ENCODE measurements around the gene TANGO6. TPM values are rescaled to one million over a fixed set of nuclear protein-coding genes. Genes with fewer than 3 reads are reported as not detected.

TANGO6 gene
- polyA plus RNA-seq, 1 donor (not counting 4 experiments of a cell fraction or from before 2014, with no cell fraction given) = 13.1 TPM

DNA sequence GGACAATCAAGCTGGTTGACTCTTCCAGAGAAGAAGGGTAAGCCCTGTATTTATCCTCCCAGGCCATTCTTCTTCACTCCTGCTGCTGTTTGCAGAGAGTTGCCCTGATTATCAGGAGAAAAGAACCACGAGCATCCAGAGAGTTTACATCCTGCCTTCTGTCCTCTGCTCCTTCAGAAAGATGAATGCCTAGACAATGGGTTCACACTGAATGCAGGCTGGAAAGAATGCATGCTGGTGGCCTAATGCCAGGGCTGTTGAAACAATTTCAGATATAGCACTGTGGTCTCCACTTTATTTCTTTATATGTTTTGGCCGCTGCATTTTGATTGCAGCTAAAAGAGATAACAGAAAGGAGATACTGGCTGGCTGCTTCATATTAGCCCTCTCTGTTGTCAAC lies 241.0 kb downstream of the TANGO6 start:
- dilution Hi-C loops (cut with MboI; ENCODE audit: extremely low pct_ligation_motif_present, low sequenced_read_pairs) = no loop called here
- Histone ChIP-seq H3K4me1 (ENCODE audit: control insufficient read depth, extremely low read depth, insufficient read depth, low read length) (peaks cover 9% of the 10 kb centered on the region), H3K36me3 (ENCODE audit: control insufficient read depth in 2 of 2, extremely low read depth in 1 of 2, insufficient read depth in 2 of 2, low read length in 2 of 2) (no peaks in the 10 kb centered on the region), H3K79me2 (ENCODE audit: control insufficient read depth, insufficient read depth, low read length) (no peaks in the 10 kb centered on the region), H3K9me3 (ENCODE audit: control insufficient read depth, low read depth, low read length) (no peaks in the 10 kb centered on the region), H3K27me3 (ENCODE audit: control insufficient read depth, extremely low read depth, insufficient read depth, low read length) (no peaks in the 10 kb centered on the region), H3K9ac (ENCODE audit: control insufficient read depth, extremely low read depth, insufficient read depth, low read length) (no peak overlapping the region), H3K27ac (ENCODE audit: control insufficient read depth, insufficient read depth, low read length) (no peak overlapping the region), H4K20me1 (ENCODE audit: control insufficient read depth, extremely low read depth, insufficient read depth, low read length) (no peaks in the 10 kb centered on the region), H3K4me3 (ENCODE audit: control insufficient read depth in 2 of 3, extremely low read depth in 1 of 3, insufficient read depth in 2 of 3, low read depth in 1 of 3, low read length in 3 of 3) (no peak overlapping the region), H3K4me2 (ENCODE audit: control insufficient read depth, extremely low read depth, insufficient read depth, low read depth, low read length) (no peak overlapping the region), H3K9me1 (ENCODE audit: control insufficient read depth, extremely low read depth, insufficient read depth, low read length) (no peaks in the 10 kb centered on the region), H2AFZ (ENCODE audit: control insufficient read depth, low read length) (no peak overlapping the region)
- no peak for FAIRE-seq
- TF ChIP-seq, protein P1, sequence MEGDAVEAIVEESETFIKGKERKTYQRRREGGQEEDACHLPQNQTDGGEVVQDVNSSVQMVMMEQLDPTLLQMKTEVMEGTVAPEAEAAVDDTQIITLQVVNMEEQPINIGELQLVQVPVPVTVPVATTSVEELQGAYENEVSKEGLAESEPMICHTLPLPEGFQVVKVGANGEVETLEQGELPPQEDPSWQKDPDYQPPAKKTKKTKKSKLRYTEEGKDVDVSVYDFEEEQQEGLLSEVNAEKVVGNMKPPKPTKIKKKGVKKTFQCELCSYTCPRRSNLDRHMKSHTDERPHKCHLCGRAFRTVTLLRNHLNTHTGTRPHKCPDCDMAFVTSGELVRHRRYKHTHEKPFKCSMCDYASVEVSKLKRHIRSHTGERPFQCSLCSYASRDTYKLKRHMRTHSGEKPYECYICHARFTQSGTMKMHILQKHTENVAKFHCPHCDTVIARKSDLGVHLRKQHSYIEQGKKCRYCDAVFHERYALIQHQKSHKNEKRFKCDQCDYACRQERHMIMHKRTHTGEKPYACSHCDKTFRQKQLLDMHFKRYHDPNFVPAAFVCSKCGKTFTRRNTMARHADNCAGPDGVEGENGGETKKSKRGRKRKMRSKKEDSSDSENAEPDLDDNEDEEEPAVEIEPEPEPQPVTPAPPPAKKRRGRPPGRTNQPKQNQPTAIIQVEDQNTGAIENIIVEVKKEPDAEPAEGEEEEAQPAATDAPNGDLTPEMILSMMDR (optimal IDR thresholded peaks at IDR 0.05 in 1 of 3, IDR thresholded peaks at IDR 0.05 in 1 of 3, conservative IDR thresholded peaks at IDR 0.05 in 1 of 3; ENCODE audit: extremely low read depth in 1 of 3, insufficient read depth in 2 of 3, low read length in 3 of 3) = no peak
- TF ChIP-seq EZH2 (IDR thresholded peaks at IDR 0.05; ENCODE audit: low read length) = no peak
- DNase-seq (ENCODE audit: low read depth, low spot score) = no peak

DNA sequence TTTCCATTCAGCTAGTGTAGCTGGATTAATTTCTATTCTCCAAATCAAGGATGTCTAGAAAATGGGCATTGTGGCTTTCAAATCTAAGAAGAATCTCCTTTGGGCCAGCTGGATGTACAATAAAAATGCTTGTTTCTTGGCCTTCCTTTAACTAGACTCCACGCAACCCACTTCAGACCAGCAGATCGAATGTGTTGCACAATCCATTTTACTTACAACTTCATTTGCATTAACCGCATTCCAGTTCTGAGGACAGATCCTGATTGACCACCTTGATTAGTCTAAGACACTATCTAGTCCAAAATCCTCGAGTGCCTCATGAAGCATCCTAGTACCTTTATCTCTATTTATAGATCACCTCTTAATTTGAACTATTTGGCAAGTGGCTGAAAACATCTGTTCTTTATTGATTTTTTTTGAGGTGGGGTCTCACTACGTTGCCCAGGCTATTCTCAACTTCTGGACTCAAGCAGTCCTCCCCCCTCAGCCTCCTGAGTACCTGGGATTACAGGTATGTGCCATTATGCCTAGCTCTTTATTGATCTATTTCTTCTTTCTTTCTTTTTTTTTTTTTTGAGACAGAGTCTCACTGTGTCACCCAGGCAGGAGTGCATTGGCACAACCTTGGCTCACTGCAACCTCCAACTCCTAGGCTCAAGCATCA lies 241.8 kb downstream of the TANGO6 start:
- no peak overlapping the region for H2AFZ ChIP-seq (ENCODE audit: control insufficient read depth, low read length)
- TF ChIP-seq, protein P1 (optimal IDR thresholded peaks at IDR 0.05 in 1 of 3, IDR thresholded peaks at IDR 0.05 in 1 of 3, conservative IDR thresholded peaks at IDR 0.05 in 1 of 3; ENCODE audit: extremely low read depth in 1 of 3, insufficient read depth in 2 of 3, low read length in 3 of 3) = no peak
- no peak for TF ChIP-seq EZH2 (IDR thresholded peaks at IDR 0.05; ENCODE audit: low read length)
- H3K36me3 ChIP-seq (ENCODE audit: control insufficient read depth in 2 of 2, extremely low read depth in 1 of 2, insufficient read depth in 2 of 2, low read length in 2 of 2) = no peaks in the 10 kb centered on the region
- no peaks in the 10 kb centered on the region for H3K79me2 ChIP-seq (ENCODE audit: control insufficient read depth, insufficient read depth, low read length)
- no peaks in the 10 kb centered on the region for H3K9me1 ChIP-seq (ENCODE audit: control insufficient read depth, extremely low read depth, insufficient read depth, low read length)
- H3K4me2 ChIP-seq (ENCODE audit: control insufficient read depth, extremely low read depth, insufficient read depth, low read depth, low read length) = no peak overlapping the region
- dilution Hi-C loops (cut with MboI; ENCODE audit: extremely low pct_ligation_motif_present, low sequenced_read_pairs) = no loop called here
- FAIRE-seq = no peak
- H3K27ac ChIP-seq (ENCODE audit: control insufficient read depth, insufficient read depth, low read length) = no peak overlapping the region
- peaks cover 17% of the 10 kb centered on the region for H3K4me1 ChIP-seq (ENCODE audit: control insufficient read depth, extremely low read depth, insufficient read depth, low read length)
- H4K20me1 ChIP-seq (ENCODE audit: control insufficient read depth, extremely low read depth, insufficient read depth, low read length) = no peaks in the 10 kb centered on the region
- no peak overlapping the region for H3K4me3 ChIP-seq (ENCODE audit: control insufficient read depth in 2 of 3, extremely low read depth in 1 of 3, insufficient read depth in 2 of 3, low read depth in 1 of 3, low read length in 3 of 3)
- no peaks in the 10 kb centered on the region for H3K27me3 ChIP-seq (ENCODE audit: control insufficient read depth, extremely low read depth, insufficient read depth, low read length)
- H3K9me3 ChIP-seq (ENCODE audit: control insufficient read depth, low read depth, low read length) = no peaks in the 10 kb centered on the region
- DNase-seq (ENCODE audit: low read depth, low spot score) = no peak
- H3K9ac ChIP-seq (ENCODE audit: control insufficient read depth, extremely low read depth, insufficient read depth, low read length) = no peak overlapping the region

Measured in keratinocyte (primary cell).